Measurements from ENCODE around the gene PIMREG.

The PIMREG gene

GRCh38 chr17:6462692-6463091, 18.4 kb downstream of the PIMREG start:
- DNase-seq, result no peak

DNA sequence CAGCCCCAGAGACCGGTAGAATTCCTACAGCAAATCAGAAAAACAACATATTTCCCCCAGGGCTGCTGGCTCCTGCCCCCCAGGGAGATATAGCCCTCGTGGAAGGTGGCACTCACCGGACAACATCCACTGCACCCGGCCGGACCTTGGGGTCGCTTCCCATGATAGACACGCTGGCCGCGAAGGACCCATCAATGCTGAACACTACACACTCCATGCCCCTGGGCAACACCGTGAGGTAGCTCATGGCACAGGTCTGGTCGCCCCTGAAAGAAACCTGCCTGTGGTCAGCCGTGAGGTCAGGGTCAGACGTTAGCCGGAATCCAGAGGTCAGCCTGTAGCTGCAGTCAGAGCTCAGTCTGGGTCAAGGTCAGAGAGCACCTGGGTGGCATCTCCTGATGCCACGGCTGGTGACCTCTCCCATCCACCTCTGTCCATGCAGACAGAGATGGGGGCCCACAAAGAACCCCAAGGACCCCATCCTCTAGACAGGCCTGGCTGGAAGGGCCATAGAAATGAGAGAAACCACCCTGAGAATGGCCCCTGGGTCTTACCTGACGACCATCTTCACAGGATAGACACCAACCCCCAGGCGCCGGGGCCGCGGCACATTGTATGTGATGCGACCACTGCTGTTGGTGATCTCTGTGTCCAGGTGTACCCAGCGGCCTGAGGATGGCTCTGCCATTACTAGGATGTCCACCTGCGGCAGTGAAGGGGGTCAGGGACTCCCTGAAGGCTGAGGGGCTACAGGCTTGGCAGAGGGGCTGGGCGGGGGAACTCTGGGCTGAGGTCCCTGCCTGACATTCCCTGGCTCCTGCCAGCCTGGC, 19.6 kb downstream of the PIMREG start:
- no peak for DNase-seq

GRCh38 chr17:6464446-6465041, 20.3 kb downstream of the PIMREG start:
- DNase-seq, result no peak

GRCh38 chr17:6465206-6466003, 21.1 kb downstream of the PIMREG start:
- DNase-seq, result no peak

- DNase-seq, result no peak
Measured at GRCh38 chr17:6467567-6467966, 23.3 kb downstream of the PIMREG start.

DNA sequence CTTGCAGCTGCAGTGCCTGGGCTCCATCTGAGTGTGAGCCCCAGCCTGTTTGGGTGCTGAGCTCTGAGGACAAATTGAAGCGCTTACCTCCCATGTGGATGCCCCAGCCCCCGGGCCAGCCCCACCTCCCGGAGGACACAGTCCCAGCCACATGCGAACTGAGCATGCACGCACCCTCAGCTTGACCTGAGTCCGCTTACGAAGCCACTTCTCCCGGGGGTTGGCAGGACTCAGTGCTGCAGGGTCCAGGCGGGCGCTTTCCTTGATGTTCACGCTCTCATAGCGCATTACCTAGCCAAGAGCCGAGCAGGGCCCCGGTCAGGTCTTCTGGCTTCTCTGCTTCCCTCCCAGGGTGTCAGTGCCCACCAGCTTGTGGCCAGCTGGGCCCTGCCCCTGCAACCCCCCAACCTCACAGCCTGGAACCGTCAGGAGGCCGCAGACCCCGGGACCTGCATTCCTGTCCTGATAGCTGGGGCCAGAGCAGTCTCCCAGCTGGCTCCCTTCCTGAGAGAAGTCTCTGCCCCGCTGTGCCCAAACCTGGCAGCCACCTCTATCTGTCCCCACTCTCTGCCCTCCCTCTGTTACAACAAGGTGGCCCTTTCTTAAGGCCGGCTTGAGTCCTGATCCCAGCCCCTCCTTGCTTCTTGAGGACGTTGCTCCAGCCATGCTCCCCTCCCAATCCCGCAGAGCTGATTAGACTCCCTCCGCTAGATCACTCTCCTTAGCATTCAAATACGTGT, 24.0 kb downstream of the PIMREG start:
- no peak for DNase-seq

DNA sequence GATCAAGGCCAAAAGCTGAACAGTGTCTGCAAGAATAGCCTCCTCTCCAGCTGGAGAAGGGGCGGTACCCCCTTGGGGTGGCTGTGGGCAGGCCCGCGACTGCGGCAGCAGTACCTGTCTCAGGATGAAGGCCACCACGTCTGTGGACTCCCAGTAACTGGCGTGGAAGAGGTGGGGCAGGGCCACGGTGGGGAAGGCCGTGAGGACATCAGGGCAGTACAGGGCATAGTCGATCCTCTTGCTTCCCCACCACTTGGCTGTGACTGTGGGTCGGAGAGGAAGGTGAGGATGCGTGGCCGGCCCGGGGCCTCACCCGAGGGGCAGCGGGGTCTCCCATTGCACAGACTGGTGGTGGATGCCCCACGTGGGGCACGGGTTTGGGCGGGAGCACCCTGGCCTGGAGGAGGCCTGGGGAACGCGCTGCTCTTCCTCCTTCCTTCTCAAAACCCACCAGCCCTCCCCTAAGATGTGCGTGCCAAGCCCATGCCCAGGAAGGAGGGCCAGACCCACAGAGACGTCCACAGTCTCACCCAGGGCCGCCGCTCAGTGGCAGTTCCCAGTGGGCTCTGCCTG, 26.0 kb downstream of the PIMREG start:
- no peak for DNase-seq

DNA sequence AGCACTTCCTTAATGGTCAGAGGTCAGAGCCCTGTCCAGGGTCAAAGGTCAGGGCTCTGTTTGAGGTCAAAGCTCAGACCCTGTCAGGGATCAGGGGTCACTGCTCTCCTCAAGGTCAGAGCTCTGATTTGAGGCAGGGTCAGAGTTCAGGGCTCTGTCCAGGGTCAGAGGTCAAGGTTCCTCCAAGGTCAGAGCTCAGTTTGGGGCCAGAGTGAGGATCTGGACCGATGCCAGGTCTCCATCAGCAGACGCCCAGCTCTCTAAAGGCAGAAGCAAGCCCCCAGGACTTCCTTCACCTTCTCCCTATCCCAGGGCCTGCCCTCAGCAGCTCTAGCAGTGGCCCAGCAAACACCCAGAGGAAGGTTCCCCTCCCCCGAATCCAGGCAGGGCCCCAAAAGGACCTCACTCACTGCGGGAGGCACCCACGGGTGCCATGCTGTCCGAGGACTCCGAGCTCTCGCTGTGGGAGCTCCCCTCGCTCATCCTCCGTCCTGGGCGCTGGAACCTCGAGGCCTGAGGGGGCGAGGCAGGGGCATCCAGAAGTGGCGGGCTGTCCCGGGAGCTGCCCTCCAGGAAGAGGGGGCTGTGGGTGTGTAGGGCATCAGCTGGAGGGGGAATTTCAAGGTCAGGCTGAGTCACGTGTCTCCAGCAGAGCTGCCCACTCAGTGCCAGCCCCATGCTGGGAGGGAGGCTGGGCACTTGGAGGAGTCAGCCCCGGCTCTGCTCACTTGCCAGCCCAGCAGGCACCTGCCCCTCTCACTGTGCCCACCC, 26.7 kb downstream of the PIMREG start:
- DNase-seq, result no peak

GRCh38 chr17:6471531-6472465, 27.5 kb downstream of the PIMREG start:
- DNase-seq, result no peak

DNA sequence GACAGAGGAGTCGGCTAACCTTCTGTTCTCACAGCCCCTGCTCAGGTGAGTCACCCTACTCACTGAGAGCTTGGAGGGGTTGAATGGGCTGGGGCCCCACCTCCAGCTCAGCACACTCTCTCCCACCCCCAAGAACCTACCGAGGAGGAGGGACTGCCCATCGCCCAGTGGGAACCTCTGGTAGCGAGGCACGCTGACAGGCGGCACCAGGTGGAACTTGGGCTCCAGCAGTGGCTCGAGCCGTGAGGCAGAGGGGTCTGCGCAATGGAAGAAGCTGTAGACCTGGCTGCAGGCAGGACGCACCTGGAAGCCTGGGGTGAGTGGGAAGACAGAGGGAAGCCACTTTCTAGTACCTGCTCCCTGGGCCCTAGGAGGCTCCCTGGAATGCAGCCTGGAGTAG, 28.3 kb downstream of the PIMREG start:
- no peak for DNase-seq

GRCh38 chr17:6473128-6473767, 29.0 kb downstream of the PIMREG start:
- peak; percentile 23 for DNase-seq

- DNase-seq, result no peak
Measured at GRCh38 chr17:6474376-6474775, 30.1 kb downstream of the PIMREG start.

GRCh38 chr17:6474906-6475305, 30.7 kb downstream of the PIMREG start:
- DNase-seq, result no peak

- no peak for DNase-seq
Measured at GRCh38 chr17:6475411-6475810, 31.2 kb downstream of the PIMREG start.

DNA sequence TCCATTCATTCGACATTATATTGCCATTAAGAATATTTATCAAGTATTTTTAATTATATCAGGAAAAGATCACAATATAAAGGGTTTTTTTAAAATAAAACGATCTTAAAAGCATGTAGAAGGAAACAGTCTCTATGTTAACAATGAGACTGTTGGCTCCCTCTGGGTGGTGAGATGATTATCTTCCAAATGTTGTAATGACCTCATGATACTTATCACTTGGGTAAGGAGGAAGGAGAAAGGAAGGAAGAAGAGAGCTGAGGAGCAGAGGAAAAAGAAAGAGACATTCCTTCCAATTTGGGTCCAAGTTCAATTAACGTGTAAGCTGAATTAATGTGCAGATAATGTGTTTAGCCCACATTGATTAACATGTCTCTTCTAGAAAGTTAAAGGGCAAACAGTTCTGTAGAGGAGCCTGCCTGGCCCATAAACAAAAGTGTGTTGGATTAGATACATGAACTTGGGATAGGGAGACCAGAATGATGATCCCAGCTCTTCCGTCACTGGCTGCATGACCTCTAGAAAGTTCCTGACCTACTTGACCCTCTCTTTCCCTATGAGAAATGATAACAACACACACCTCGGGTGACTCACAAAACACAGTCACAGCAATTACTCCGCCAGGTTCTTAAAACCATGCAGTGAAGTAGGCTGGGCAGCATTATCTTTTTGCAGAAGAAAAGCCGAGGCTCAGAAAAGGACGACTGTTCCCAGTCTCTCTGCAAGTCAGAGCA, 32.0 kb downstream of the PIMREG start:
- no peak for DNase-seq

GRCh38 chr17:6476810-6477179, 32.5 kb downstream of the PIMREG start:
- DNase-seq, result no peak

- DNase-seq, result no peak
Measured at GRCh38 chr17:6477831-6478383, 33.7 kb downstream of the PIMREG start.

GRCh38 chr17:6478486-6478885, 34.2 kb downstream of the PIMREG start:
- DNase-seq, result no peak

GRCh38 chr17:6479622-6480302, 35.5 kb downstream of the PIMREG start:
- DNase-seq, result no peak

Measured in GDM1 (cell line).